ACHN (cell line): ENCODE measurements around the gene CRB1.

Experiments
- DNase-seq: peaks from one replicate; pipeline ENCODE4 v3.0.0-alpha.2; 2015
- in situ Hi-C: cut with HindIII; loops from 2 replicates; pipeline ENCODE4 v1.10.0; 2017; ENCODE audit warnings: low sequenced_read_pairs, low pct_ligation_motif_present, low pct_unique_long_range_greater_than_20kb

The CRB1 gene

GRCh38 chr1:197336571-197336970, 68.5 kb downstream of the CRB1 start:
- no peak for DNase-seq
- in situ Hi-C loops = no loop called here

- no peak for DNase-seq
- in situ Hi-C loops = no loop called here
These were observed 71.3 kb downstream of the CRB1 start for GRCh38 chr1:197339106-197340060.

GRCh38 chr1:197341626-197342025, 73.6 kb downstream of the CRB1 start:
- DNase-seq = no peak
- in situ Hi-C loops = no loop called here

GRCh38 chr1:197342044-197342565, 74.1 kb downstream of the CRB1 start:
- DNase-seq = no peak
- in situ Hi-C loops = no loop called here

- in situ Hi-C loops = no loop called here
- DNase-seq = no peak
These were observed 74.6 kb downstream of the CRB1 start for GRCh38 chr1:197342669-197343068.

- in situ Hi-C loops = no loop called here
- no peak for DNase-seq
These were observed 75.7 kb downstream of the CRB1 start for GRCh38 chr1:197343663-197344273.

- no peak for DNase-seq
- in situ Hi-C loops = no loop called here
These were observed 83.9 kb downstream of the CRB1 start for GRCh38 chr1:197351821-197352440.

- in situ Hi-C loops = no loop called here
- no peak for DNase-seq
These were observed 87.4 kb downstream of the CRB1 start for GRCh38 chr1:197355248-197355995.

GRCh38 chr1:197356723-197357533, 88.9 kb downstream of the CRB1 start:
- in situ Hi-C loops = no loop called here
- DNase-seq = peak; percentile 67

- DNase-seq = no peak
- in situ Hi-C loops = no loop called here
These were observed 90.9 kb downstream of the CRB1 start for GRCh38 chr1:197358959-197359358.

GRCh38 chr1:197360068-197360467, 92.0 kb downstream of the CRB1 start:
- in situ Hi-C loops = no loop called here
- DNase-seq = no peak

GRCh38 chr1:197362871-197363270, 94.8 kb downstream of the CRB1 start:
- in situ Hi-C loops = no loop called here
- DNase-seq = no peak

GRCh38 chr1:197363855-197364254, 95.8 kb downstream of the CRB1 start:
- DNase-seq = no peak
- in situ Hi-C loops = no loop called here

GRCh38 chr1:197366996-197367395, 98.9 kb downstream of the CRB1 start:
- in situ Hi-C loops = no loop called here
- DNase-seq = no peak

GRCh38 chr1:197367627-197368026, 99.6 kb downstream of the CRB1 start:
- no peak for DNase-seq
- in situ Hi-C loops = no loop called here

GRCh38 chr1:197374428-197374827, 106.4 kb downstream of the CRB1 start:
- in situ Hi-C loops = no loop called here
- no peak for DNase-seq

GRCh38 chr1:197384471-197384870, 116.4 kb downstream of the CRB1 start:
- in situ Hi-C loops = no loop called here

GRCh38 chr1:197388801-197389200, 120.7 kb downstream of the CRB1 start:
- no peak for DNase-seq
- in situ Hi-C loops = no loop called here

More at GRCh38 chr1:197384471-197384870, 116.4 kb downstream of the CRB1 start:
- no peak for DNase-seq
